ENCODE results near the gene SFXN2.
A peak's percentile ranks its signal among the peaks of the same experiment; 100 is the strongest.

The SFXN2 gene

DNA sequence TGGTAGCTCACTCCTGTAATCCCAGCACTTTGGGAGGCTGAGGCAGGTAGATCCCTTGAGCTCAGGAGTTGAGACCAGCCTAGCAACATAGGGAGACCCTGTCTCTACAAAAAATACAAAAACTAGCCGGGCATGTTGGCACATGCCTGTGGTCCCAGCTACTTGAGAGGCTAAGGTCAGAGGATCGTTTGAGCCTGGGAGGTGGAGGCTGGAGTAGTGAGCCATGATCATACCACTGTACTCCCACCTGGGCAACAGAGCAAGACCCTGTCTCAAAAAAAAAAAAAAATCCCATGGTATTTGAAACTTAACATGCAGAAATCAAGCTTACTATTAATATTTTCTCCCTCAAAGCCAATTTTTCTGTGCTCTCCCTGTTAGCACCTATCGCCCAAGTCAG, 5.9 kb downstream of the SFXN2 start:
- TF ChIP-seq, protein P1, sequence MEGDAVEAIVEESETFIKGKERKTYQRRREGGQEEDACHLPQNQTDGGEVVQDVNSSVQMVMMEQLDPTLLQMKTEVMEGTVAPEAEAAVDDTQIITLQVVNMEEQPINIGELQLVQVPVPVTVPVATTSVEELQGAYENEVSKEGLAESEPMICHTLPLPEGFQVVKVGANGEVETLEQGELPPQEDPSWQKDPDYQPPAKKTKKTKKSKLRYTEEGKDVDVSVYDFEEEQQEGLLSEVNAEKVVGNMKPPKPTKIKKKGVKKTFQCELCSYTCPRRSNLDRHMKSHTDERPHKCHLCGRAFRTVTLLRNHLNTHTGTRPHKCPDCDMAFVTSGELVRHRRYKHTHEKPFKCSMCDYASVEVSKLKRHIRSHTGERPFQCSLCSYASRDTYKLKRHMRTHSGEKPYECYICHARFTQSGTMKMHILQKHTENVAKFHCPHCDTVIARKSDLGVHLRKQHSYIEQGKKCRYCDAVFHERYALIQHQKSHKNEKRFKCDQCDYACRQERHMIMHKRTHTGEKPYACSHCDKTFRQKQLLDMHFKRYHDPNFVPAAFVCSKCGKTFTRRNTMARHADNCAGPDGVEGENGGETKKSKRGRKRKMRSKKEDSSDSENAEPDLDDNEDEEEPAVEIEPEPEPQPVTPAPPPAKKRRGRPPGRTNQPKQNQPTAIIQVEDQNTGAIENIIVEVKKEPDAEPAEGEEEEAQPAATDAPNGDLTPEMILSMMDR (IDR thresholded peaks at IDR 0.05) = no peak

GRCh38 chr10:102720775-102721301, 6.4 kb downstream of the SFXN2 start:
- TF ChIP-seq, protein P1 (IDR thresholded peaks at IDR 0.05) = no peak

GRCh38 chr10:102721954-102722353, 7.5 kb downstream of the SFXN2 start:
- TF ChIP-seq, protein P1 (IDR thresholded peaks at IDR 0.05) = no peak

DNA sequence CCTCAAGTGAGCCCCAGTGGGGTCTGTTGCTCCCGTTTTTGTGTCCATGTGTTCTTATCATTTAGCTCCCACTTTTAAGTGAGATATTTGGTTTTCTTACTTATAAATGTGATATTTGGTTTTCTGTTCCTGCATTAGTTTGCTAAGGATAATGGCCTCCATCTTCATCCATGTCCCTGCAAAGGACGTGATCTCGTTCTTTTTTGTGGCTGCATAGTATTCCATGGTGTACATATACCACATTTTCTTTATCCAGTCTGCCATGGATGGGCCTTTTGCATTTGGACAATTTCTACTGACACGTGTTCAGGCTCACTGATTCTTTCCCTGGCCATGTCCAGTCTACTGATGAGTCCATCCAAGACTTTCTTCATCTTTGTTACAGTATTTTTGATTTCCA, 9.6 kb downstream of the SFXN2 start:
- TF ChIP-seq, protein P1 (IDR thresholded peaks at IDR 0.05) = no peak

DNA sequence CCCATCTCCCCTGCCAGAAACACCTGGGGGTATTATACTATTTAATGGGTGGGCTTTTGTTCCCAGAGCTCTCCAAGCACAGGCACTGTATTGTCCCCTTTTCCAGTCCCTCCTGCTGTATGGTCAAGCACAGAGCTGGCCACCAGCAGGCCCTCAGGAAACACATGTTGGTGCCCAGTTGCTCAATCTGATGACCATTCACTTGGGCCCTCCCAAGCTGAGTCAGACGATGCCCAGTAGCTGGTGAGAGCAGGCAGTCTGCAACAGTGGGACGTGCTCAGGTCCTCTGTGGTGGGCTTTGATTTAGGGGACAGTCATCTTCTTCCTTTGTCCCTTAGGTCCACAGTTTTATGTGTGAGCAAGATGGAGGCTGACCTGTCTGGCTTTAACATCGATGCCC, 11.8 kb downstream of the SFXN2 start:
- TF ChIP-seq, protein P1 (IDR thresholded peaks at IDR 0.05) = no peak

DNA sequence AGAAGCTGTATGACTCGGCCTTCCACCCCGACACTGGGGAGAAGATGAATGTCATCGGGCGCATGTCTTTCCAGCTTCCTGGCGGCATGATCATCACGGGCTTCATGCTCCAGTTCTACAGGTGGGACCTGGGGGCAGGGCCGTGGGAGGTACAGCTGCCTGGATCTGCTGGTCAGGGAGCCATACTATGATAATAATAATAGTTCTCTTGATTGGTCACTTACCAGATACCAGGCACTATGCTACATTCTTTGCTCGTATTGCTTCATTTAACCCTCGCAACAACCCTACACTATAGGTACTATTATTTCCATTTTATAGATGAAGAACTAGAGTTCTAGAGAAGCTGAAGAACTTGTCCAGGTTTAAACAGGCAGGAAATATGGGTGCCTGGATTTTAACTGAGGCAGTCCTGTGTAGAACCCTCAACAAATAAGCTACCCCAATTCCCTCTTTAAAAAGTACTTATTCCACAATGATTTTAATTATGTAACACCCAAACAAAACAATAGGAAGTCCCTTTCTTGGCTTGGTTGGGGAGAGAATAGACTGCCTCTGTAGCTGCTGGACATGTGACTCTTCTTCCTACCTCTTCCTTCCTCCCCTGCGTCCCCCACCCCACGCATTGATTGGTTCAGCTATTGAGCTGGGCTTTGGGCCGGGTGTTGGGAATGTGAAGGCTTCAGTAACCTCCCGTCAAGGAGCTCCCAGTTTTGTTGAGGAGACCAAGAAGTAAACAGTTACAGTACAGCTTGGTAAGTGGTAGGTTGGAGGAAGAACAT, 12.8 kb downstream of the SFXN2 start:
- TF ChIP-seq, protein P1 (IDR thresholded peaks at IDR 0.05) = no peak

DNA sequence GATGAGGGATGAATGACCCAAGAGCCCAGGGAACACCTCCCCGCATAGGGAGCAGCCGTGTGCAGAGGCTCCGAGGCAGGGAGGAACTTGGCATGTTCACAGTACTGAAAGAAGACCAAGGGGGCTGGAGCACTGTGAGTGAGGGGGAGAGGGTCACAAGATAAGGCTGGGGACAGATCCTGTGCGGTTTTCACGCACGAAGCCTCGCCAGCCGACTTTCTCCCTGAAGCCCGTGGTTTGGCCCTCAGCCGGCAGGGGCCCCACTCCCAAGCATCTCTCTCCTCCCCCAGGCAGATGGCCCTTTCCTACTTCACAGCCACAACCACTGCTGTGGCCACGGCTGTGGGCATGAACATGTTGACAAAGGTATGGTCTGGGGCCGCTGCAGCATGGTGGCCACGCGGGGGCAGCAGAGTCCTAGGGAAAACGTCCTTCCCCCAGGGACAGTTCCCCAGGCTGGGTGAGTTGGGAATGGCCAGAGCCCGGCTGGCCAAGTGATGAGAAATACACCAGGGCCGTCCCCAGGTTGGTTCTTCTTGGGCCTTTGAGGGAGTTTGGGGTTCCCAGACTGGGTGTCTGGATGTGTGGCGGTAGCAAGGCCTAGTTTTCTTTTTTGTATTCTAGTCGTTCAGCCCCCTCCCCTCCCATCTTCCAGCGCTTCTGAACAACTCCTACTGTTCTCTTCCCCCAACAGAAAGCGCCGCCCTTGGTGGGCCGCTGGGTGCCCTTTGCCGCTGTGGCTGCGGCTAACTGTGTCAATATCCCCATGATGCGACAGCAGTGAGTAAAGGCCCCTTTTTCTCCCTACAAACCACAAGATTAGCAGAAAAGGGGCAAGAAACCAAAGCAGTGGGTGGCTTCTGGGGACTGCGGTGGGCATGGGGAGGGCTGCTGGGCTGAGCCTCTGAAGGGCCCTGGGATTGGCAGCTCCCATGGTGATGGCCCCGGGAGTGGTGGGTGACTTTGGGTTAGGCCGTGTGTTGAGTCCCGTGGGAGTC, 14.9 kb downstream of the SFXN2 start:
- TF ChIP-seq, protein P1 (IDR thresholded peaks at IDR 0.05) = peak; percentile 94

All from LNCAP (cell line).